Epithelial cell of proximal tubule (primary cell): ENCODE measurements around the gene TMEM252. TPM values are rescaled to one million over a fixed set of nuclear protein-coding genes. Genes with fewer than 3 reads are reported as not detected.

ENCODE experiments used
- DNase-seq: peaks from one replicate; pipeline ENCODE4 v3.0.0-alpha.2; 2011; ENCODE audit warnings: low read depth
- H3K4me3 ChIP-seq: 2 replicates; pipeline ENCODE4 v1.5.1; 2011; ENCODE audit warnings: low read depth, mild to moderate bottlenecking, low read length
- total RNA-seq: library from RNA; depleted of rRNA; stranded (reverse); fragments of >200 nt; gene quantifications from 2 replicates; pipeline ENCODE4 v1.2.3, GENCODE V29; 2015
- TF ChIP-seq, protein P1 (sequence below): conservative IDR thresholded peaks from 2 replicates; pipeline ENCODE4 v1.5.1; 2012; ENCODE audit warnings: low read depth, mild to moderate bottlenecking, low read length

TMEM252 gene
- total RNA-seq, result not detected in 2 replicates

DNA sequence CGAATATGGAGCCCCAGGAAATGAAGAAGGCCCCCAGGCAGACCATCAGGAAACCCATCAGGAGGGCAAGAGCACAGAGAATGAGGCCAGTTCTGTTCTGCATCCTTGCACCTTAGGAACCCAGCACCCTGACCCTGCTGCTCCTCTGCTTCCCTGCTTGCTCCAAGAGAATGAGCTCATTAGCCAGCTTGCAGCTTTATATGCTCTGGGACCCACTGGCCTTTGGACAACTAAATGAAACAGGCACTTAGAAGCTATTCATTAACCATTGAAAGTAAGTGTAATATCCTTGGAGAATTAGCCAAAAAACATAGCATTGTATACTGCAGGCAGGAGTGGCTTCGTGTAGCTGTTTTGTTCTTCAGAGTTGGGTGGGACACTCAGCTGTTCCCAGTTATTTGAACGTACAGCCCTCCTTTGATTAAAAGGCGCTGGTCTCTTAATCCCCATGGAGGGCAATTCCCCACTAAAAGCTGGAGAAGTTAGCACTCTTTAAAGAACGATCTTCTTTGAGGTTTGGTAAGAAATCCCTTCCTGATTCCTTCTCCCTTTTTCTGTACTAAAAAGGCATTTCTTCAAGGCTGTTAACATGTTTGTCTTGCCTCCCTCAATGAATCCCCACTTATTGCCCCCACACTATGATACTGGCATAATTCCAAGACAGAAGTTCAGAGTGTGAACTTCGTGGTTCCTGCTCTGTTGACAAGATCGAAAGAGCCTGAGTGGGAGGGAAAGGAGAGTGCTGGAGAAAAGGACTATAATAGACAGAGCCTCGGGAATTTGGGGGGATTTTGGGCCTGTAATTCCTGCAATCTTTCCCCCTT lies at the start of gene TMEM252:
TMEM252 (minus strand) TSS at position 172 of the 824 bp plus-strand sequence; CDS start at position 103, 69 bp downstream.
- peak; percentile 91 for DNase-seq
- H3K4me3 ChIP-seq, result peak within 1 kb of the TSS; percentile 71
- TF ChIP-seq, protein P1, sequence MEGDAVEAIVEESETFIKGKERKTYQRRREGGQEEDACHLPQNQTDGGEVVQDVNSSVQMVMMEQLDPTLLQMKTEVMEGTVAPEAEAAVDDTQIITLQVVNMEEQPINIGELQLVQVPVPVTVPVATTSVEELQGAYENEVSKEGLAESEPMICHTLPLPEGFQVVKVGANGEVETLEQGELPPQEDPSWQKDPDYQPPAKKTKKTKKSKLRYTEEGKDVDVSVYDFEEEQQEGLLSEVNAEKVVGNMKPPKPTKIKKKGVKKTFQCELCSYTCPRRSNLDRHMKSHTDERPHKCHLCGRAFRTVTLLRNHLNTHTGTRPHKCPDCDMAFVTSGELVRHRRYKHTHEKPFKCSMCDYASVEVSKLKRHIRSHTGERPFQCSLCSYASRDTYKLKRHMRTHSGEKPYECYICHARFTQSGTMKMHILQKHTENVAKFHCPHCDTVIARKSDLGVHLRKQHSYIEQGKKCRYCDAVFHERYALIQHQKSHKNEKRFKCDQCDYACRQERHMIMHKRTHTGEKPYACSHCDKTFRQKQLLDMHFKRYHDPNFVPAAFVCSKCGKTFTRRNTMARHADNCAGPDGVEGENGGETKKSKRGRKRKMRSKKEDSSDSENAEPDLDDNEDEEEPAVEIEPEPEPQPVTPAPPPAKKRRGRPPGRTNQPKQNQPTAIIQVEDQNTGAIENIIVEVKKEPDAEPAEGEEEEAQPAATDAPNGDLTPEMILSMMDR, result no peak

GRCh38 chr9:68585034-68585761 lies 44.5 kb upstream of the TMEM252 start:
- TF ChIP-seq, protein P1, result no peak
- no peak for DNase-seq
- no peak overlapping the region for H3K4me3 ChIP-seq

DNA sequence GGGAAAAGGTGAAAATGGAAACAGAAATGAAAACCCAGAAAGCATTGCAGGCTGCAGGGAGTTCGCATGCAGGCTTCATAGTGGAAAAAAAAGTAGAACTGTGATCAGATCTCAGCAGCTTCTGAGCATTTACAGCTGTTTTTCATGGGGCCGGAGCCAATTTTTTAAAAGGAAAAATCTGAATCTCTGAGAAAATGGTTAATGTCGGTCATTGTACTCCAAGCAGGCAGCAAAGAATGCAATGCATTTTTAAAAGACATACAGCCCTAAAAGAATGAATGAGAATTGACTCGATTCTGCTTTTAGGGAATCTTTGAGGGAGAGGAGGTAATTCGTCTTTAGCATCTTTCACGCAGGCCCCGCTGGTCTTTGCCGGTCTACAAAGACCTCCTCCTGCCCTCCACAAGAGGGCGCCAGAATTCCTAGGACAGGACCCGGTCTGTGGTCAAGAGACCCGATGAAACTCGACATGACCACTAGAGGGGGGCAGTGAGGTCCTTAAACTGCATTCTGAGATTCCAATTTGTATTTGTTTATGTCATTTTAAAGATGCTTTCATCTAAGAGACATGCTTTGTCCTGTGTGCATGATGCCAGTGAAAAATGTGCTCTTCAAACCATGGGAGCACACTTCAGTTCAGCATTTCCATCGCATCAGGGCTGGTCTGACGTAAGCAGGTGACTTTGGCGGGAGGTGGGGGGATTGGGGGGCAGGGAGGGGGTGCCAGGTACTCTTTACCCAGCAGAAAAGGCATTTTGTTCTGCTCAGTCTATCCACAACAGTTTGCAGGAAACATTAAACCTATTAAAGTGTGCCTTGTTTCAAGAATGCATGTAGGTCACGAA lies 43.7 kb upstream of the TMEM252 start:
- TF ChIP-seq, protein P1, result peak; percentile 100
- no peak overlapping the region for H3K4me3 ChIP-seq
- DNase-seq, result no peak

DNA sequence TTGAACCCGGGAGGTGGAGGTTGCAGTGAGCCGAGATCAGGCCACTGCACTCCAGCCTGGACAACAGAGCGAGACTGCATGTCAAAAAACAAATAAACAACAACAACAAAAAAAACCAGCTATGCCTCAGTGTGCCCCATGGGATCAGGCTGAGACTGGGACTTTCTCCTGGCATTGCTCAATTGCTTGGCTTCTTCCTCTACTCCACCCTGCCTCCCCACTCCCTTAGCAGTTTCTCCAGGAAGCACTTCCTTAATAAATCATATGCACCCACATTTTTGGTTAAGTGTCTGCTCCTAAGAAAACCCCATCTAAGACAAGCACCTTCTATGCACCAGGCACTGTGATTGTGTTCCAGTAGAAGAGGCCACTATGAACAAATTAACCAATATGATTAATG lies 41.0 kb upstream of the TMEM252 start:
- no peak overlapping the region for H3K4me3 ChIP-seq
- TF ChIP-seq, protein P1, result no peak
- DNase-seq, result no peak

GRCh38 chr9:68577774-68578591 lies 37.3 kb upstream of the TMEM252 start:
- DNase-seq, result no peak
- no peak overlapping the region for H3K4me3 ChIP-seq
- TF ChIP-seq, protein P1, result no peak

GRCh38 chr9:68575817-68576216 lies 35.1 kb upstream of the TMEM252 start:
- TF ChIP-seq, protein P1, result no peak
- DNase-seq, result no peak
- no peak overlapping the region for H3K4me3 ChIP-seq
